ENCODE data around the gene TAL2. TPM values are rescaled to one million over a fixed set of nuclear protein-coding genes. Genes with fewer than 3 reads are reported as not detected.

TAL2 gene
- total RNA-seq, 1 experiment from 2014 or later: not detected

DNA sequence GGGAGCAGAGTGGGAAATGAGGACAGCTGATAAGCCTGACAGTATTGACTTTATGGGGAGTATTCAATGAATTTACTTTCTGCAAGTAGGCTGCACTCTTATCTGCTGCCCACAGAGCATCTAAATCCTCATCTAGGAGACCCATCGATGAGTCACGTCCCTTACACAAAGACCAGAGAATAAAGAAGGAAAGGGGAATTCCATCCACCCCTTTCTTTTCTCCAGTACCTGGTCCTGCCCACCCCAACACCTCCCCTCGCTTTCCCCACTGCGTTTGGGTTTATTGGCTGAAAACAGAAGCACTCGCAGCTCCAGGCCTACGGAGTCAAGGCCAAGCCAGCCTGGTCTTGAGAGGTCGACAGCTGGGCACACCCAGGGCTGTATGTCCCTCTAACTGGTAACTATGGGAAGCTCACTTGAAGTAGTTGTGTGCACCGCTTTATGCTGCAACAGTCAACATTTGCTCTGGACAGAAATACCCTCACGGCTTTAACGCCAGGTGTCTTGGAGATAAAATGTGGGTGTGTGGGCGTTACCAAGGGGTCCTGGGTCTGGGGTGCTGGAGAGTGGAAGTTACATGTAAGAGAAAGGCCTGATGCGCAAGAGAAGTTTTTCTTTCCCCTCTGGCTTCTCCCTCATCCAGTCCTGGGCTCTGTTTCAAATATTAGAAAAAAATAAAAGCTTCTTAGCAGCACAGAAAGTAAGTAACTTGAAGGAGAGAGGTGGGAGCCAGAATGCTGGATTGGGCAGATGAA, 14.5 kb upstream of the TAL2 start:
- H3K4me1 ChIP-seq (ENCODE audit: control insufficient read depth, insufficient read depth, low read length): no peaks in the 10 kb centered on the region
- intact Hi-C loops (cut with micrococcal nuclease; ENCODE audit: unreplicated experiment) (no loop called here), in situ Hi-C loops (cut with HindIII; ENCODE audit: low pct_unique_long_range_greater_than_20kb, low sequenced_read_pairs) (no loop called here)
- TF ChIP-seq, protein P1, sequence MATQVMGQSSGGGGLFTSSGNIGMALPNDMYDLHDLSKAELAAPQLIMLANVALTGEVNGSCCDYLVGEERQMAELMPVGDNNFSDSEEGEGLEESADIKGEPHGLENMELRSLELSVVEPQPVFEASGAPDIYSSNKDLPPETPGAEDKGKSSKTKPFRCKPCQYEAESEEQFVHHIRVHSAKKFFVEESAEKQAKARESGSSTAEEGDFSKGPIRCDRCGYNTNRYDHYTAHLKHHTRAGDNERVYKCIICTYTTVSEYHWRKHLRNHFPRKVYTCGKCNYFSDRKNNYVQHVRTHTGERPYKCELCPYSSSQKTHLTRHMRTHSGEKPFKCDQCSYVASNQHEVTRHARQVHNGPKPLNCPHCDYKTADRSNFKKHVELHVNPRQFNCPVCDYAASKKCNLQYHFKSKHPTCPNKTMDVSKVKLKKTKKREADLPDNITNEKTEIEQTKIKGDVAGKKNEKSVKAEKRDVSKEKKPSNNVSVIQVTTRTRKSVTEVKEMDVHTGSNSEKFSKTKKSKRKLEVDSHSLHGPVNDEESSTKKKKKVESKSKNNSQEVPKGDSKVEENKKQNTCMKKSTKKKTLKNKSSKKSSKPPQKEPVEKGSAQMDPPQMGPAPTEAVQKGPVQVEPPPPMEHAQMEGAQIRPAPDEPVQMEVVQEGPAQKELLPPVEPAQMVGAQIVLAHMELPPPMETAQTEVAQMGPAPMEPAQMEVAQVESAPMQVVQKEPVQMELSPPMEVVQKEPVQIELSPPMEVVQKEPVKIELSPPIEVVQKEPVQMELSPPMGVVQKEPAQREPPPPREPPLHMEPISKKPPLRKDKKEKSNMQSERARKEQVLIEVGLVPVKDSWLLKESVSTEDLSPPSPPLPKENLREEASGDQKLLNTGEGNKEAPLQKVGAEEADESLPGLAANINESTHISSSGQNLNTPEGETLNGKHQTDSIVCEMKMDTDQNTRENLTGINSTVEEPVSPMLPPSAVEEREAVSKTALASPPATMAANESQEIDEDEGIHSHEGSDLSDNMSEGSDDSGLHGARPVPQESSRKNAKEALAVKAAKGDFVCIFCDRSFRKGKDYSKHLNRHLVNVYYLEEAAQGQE (IDR thresholded peaks at IDR 0.05; ENCODE audit: insufficient read depth in 1 of 2, low read depth in 2 of 2, low read length in 1 of 2): no peak
- no peak for TF ChIP-seq POLR2AphosphoS5 (IDR thresholded peaks at IDR 0.05; ENCODE audit: low read depth, low read length)
- TF ChIP-seq SIN3A (IDR thresholded peaks at IDR 0.05; ENCODE audit: borderline replicate concordance, insufficient read depth, low read depth, low read length): no peak
- TF ChIP-seq, protein P2, sequence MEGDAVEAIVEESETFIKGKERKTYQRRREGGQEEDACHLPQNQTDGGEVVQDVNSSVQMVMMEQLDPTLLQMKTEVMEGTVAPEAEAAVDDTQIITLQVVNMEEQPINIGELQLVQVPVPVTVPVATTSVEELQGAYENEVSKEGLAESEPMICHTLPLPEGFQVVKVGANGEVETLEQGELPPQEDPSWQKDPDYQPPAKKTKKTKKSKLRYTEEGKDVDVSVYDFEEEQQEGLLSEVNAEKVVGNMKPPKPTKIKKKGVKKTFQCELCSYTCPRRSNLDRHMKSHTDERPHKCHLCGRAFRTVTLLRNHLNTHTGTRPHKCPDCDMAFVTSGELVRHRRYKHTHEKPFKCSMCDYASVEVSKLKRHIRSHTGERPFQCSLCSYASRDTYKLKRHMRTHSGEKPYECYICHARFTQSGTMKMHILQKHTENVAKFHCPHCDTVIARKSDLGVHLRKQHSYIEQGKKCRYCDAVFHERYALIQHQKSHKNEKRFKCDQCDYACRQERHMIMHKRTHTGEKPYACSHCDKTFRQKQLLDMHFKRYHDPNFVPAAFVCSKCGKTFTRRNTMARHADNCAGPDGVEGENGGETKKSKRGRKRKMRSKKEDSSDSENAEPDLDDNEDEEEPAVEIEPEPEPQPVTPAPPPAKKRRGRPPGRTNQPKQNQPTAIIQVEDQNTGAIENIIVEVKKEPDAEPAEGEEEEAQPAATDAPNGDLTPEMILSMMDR (IDR thresholded peaks at IDR 0.05): no peak
- TF ChIP-seq TCF7L2 (IDR thresholded peaks at IDR 0.05; ENCODE audit: low read depth, low read length): no peak
- H3K27me3 ChIP-seq (ENCODE audit: control insufficient read depth, insufficient read depth, low read length): no peaks in the 10 kb centered on the region
- ChIA-PET CTCF (no interaction called here), POLR2A (no interaction called here)
- H3K9me3 ChIP-seq (ENCODE audit: control insufficient read depth, insufficient read depth, low read depth, low read length): no peaks in the 10 kb centered on the region
- no peak for ATAC-seq
- no peak overlapping the region for H3K4me3 ChIP-seq (ENCODE audit: low read depth in 2 of 2, low read length in 2 of 2)
- BruUV-seq (replicated peaks): no TSS peak
- no peak overlapping the region for H3K27ac ChIP-seq (ENCODE audit: low read length)
- no peak for DNase-seq (ENCODE audit: low read depth, low spot score)
- no peaks in the 10 kb centered on the region for H3K36me3 ChIP-seq (ENCODE audit: control insufficient read depth, insufficient read depth, low read length)

DNA sequence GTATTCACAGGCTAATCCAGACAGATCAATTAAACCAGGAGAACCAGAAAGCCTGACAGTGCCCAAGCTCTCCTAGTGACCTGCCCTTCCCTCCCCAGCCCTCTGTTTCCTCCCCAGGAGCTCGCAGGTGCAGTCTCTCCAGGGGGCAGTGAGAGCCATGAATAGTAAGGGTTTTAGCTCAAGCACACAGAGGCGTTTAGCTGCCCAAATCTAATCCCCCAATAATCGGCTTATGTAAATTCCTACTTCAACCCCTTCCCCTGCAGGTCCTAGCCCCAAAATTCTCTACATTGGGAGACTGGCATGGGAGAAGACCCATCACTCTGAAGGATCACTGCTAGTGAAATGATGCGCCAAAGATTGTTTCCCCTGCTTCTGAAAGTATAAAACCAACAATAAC, 10.5 kb upstream of the TAL2 start:
- no peak overlapping the region for H3K4me3 ChIP-seq (ENCODE audit: low read depth in 2 of 2, low read length in 2 of 2)
- ATAC-seq (no peak), DNase-seq (ENCODE audit: low read depth, low spot score) (no peak)
- intact Hi-C loops (cut with micrococcal nuclease; ENCODE audit: unreplicated experiment) (no loop called here), in situ Hi-C loops (cut with HindIII; ENCODE audit: low pct_unique_long_range_greater_than_20kb, low sequenced_read_pairs) (no loop called here)
- ChIA-PET CTCF (interaction anchor here (0.7 kb wide), 1 partner anchor 39 kb away, joined by 9 read pairs; no protein-coding TSS in a partner anchor), POLR2A (no interaction called here)
- no peaks in the 10 kb centered on the region for H3K36me3 ChIP-seq (ENCODE audit: control insufficient read depth, insufficient read depth, low read length)
- BruUV-seq (replicated peaks): no TSS peak
- H3K9me3 ChIP-seq (ENCODE audit: control insufficient read depth, insufficient read depth, low read depth, low read length): no peaks in the 10 kb centered on the region
- no peak for TF ChIP-seq SIN3A (IDR thresholded peaks at IDR 0.05; ENCODE audit: borderline replicate concordance, insufficient read depth, low read depth, low read length)
- TF ChIP-seq, protein P2 (IDR thresholded peaks at IDR 0.05): no peak
- TF ChIP-seq, protein P1 (IDR thresholded peaks at IDR 0.05; ENCODE audit: insufficient read depth in 1 of 2, low read depth in 2 of 2, low read length in 1 of 2): no peak
- no peak for TF ChIP-seq POLR2AphosphoS5 (IDR thresholded peaks at IDR 0.05; ENCODE audit: low read depth, low read length)
- H3K27ac ChIP-seq (ENCODE audit: low read length): no peak overlapping the region
- H3K27me3 ChIP-seq (ENCODE audit: control insufficient read depth, insufficient read depth, low read length): 0 out of 2 replicates have a peak, but pooled peaks cover 2% of the 10 kb centered on the region
- H3K4me1 ChIP-seq (ENCODE audit: control insufficient read depth, insufficient read depth, low read length): no peaks in the 10 kb centered on the region

All from Panc1 (cell line).